ENCODE data around the gene COL27A1. TPM values are rescaled to one million over a fixed set of nuclear protein-coding genes. Genes with fewer than 3 reads are reported as not detected.

COL27A1 gene
- polyA plus RNA-seq, 1 of the 3 experiments (the other 2 are of a cell fraction) = 8.7 TPM

DNA sequence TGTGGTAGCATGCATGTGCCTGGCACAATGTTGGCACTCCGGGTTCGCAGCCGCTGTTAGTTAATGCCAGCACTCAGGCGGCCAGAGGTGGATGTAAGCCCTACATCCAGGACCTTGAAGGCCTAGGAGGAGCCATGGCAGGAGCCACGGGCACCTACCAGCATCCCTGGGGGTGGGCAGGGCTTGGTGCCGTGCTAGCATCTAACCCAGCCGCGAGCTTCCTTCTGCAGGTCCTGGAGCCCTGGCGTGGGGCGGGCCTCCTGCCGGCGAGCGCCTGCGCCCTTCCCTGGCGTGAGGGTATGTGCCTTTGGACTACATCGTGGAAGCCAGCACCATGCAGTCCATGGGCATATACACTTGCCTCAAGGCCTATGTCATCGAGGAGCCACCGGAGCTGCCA lies 53.8 kb downstream of the COL27A1 start:
- Histone ChIP-seq H3F3A (replicated peaks; ENCODE audit: insufficient read depth) (no peaks in the 10 kb centered on the region), H2AFZ (ENCODE audit: low read depth) (no peak overlapping the region), H3K27ac (ENCODE audit: low read depth in 2 of 2, low read length in 1 of 2) (no peak overlapping the region), H3K27me3 (ENCODE audit: insufficient read depth) (no peaks in the 10 kb centered on the region), H3K36me3 (replicated peaks in 1 of 2; ENCODE audit: control insufficient read depth in 1 of 2, insufficient read depth in 2 of 2, low read length in 1 of 2) (peaks cover 0 to 5% of the 10 kb centered on the region in 2 experiments), H4K20me1 (ENCODE audit: insufficient read depth) (no peaks in the 10 kb centered on the region), H3K9ac (no peak overlapping the region), H3K4me1 (ENCODE audit: control insufficient read depth in 1 of 2, insufficient read depth in 2 of 2, low read depth in 1 of 2, low read length in 1 of 2) (peaks cover 0 to 6% of the 10 kb centered on the region in 2 experiments; a peak in 3 of 4 replicates), H3K79me2 (ENCODE audit: insufficient read depth) (no peaks in the 10 kb centered on the region), H3K4me2 (no peak overlapping the region), H3K4me3 (ENCODE audit: low read depth in 2 of 2, low read length in 1 of 2) (no peak overlapping the region), H3K9me3 (no peaks in the 10 kb centered on the region), H3K9me2 (no peaks in the 10 kb centered on the region)
- WGBS (ENCODE audit: low lambda C conversion rate) = 97% methylated on average over 11 of the region's 18 CpGs
- ChIA-PET CTCF (interaction anchor here (1.0 to 1.3 kb wide), 2 partner anchors 55 to 82 kb away, joined by 3 to 5 read pairs; partner anchors contain the start of gene COL27A1), POLR2A (no interaction called here)
- TF ChIP-seq RAD21 (IDR thresholded peaks at IDR 0.05; ENCODE audit: low read length) = no peak
- TF ChIP-seq CHD2 (IDR thresholded peaks at IDR 0.05; ENCODE audit: low read length, partially characterized antibody) = no peak
- no peak for TF ChIP-seq NFIC (IDR thresholded peaks at IDR 0.05; ENCODE audit: borderline replicate concordance)
- no peak for TF ChIP-seq IRF3 (IDR thresholded peaks at IDR 0.05; ENCODE audit: low read depth, low read length)
- TF ChIP-seq YY1 (IDR thresholded peaks at IDR 0.05; ENCODE audit: low read depth) = no peak
- no peak for TF ChIP-seq EZH2phosphoT487 (IDR thresholded peaks at IDR 0.05; ENCODE audit: borderline replicate concordance, low read depth)
- TF ChIP-seq POLR2AphosphoS5 (IDR thresholded peaks at IDR 0.05; ENCODE audit: low read depth, low read length) = no peak
- no peak for DNase-seq

- H3K9me3 ChIP-seq = no peaks in the 10 kb centered on the region
- peaks cover 0 to 6% of the 10 kb centered on the region in 2 experiments; a peak in 3 of 4 replicates for H3K4me1 ChIP-seq (ENCODE audit: control insufficient read depth in 1 of 2, insufficient read depth in 2 of 2, low read depth in 1 of 2, low read length in 1 of 2)
- no peaks in the 10 kb centered on the region for H4K20me1 ChIP-seq (ENCODE audit: insufficient read depth)
- H3K36me3 ChIP-seq (replicated peaks in 1 of 2; ENCODE audit: control insufficient read depth in 1 of 2, insufficient read depth in 2 of 2, low read length in 1 of 2) = peaks cover 0 to 5% of the 10 kb centered on the region in 2 experiments
- H2AFZ ChIP-seq (ENCODE audit: low read depth) = no peak overlapping the region
- H3K9ac ChIP-seq = no peak overlapping the region
- 95% methylated on average over 4 of the region's 4 CpGs for WGBS (ENCODE audit: low lambda C conversion rate)
- DNase-seq = no peak
- ChIA-PET CTCF (interaction anchor here (0.7 kb wide), 1 partner anchor 81 kb away, joined by 3 read pairs; no protein-coding TSS in a partner anchor), POLR2A (no interaction called here)
- no peaks in the 10 kb centered on the region for H3K9me2 ChIP-seq
- no peaks in the 10 kb centered on the region for H3K79me2 ChIP-seq (ENCODE audit: insufficient read depth)
- H3K4me3 ChIP-seq (ENCODE audit: low read depth in 2 of 2, low read length in 1 of 2) = no peak overlapping the region
- H3K27ac ChIP-seq (ENCODE audit: low read depth in 2 of 2, low read length in 1 of 2) = no peak overlapping the region
- no peaks in the 10 kb centered on the region for H3K27me3 ChIP-seq (ENCODE audit: insufficient read depth)
- H3F3A ChIP-seq (replicated peaks; ENCODE audit: insufficient read depth) = no peaks in the 10 kb centered on the region
- H3K4me2 ChIP-seq = no peak overlapping the region
- no peak for TF ChIP-seq RAD21 (IDR thresholded peaks at IDR 0.05; ENCODE audit: low read length)
- no peak for TF ChIP-seq CTCF (IDR thresholded peaks at IDR 0.05)
- no peak for TF ChIP-seq RCOR1 (IDR thresholded peaks at IDR 0.05; ENCODE audit: low read length)
- TF ChIP-seq FOXM1 (IDR thresholded peaks at IDR 0.05; ENCODE audit: low read depth) = no peak
- TF ChIP-seq USF1 (IDR thresholded peaks at IDR 0.05; ENCODE audit: borderline replicate concordance, low read depth) = no peak
- TF ChIP-seq RFX5 (IDR thresholded peaks at IDR 0.05; ENCODE audit: low read length) = no peak
- TF ChIP-seq ELF1 (IDR thresholded peaks at IDR 0.05) = no peak
- TF ChIP-seq REST (IDR thresholded peaks at IDR 0.05; ENCODE audit: low read depth, low read length) = no peak
- TF ChIP-seq MAX (IDR thresholded peaks at IDR 0.05; ENCODE audit: low read depth) = no peak
- no peak for TF ChIP-seq MEF2A (IDR thresholded peaks at IDR 0.05; ENCODE audit: borderline replicate concordance, low read depth)
- no peak for TF ChIP-seq USF2 (IDR thresholded peaks at IDR 0.05; ENCODE audit: borderline replicate concordance, low read depth, low read length)
- no peak for TF ChIP-seq YY1 (IDR thresholded peaks at IDR 0.05; ENCODE audit: low read depth)
- TF ChIP-seq FOSL2 (IDR thresholded peaks at IDR 0.05; ENCODE audit: borderline replicate concordance, low read depth) = no peak
- no peak for TF ChIP-seq POLR2AphosphoS5 (IDR thresholded peaks at IDR 0.05; ENCODE audit: low read depth, low read length)
- no peak for TF ChIP-seq NFIC (IDR thresholded peaks at IDR 0.05; ENCODE audit: borderline replicate concordance)
Observed at GRCh38 chr9:114210136-114210535, 54.8 kb downstream of the COL27A1 start.
